ENCODE results near the gene RIMOC1. TPM values are rescaled to one million over a fixed set of nuclear protein-coding genes. Genes with fewer than 3 reads are reported as not detected.
"Not testable (repeated sequence)": the region's sequence is repeated elsewhere in the genome, so short reads cannot be mapped to it uniquely, and the experiment has no call there.

RIMOC1 gene
- polyA plus RNA-seq, 1 donor from 2014 or later = 18.5 TPM

DNA sequence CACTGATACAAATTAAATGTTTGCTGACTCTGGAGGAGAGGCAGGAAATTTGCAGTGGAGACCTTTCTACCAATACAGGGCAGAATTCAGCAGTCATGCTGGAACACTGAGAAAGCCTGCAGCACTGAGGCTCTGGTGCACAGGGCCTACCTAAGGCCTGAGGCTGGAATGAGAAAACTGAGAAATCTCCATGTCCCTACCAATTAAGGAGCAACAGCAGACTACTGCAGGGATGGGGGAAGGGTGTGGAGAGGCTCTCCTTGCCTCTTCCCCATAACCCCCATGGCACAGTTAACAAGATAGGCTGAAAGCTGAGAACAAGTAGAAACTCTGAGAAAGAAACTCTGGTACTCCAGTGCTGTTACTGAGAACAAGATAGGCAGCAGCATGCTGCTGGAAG, 31.4 kb downstream of the RIMOC1 start:
- no peaks in the 10 kb centered on the region for H3K36me3 ChIP-seq (ENCODE audit: insufficient read depth, low read length)
- no peaks in the 10 kb centered on the region for H3F3A ChIP-seq (ENCODE audit: insufficient read depth, low read length, poor library complexity, severe bottlenecking)
- H3K27me3 ChIP-seq (ENCODE audit: insufficient read depth, low read depth, low read length) = no peaks in the 10 kb centered on the region
- H3K79me2 ChIP-seq (replicated peaks; ENCODE audit: insufficient read depth, low read length) = no peaks in the 10 kb centered on the region
- no peak overlapping the region for H3K9ac ChIP-seq (ENCODE audit: low read length)
- no peak overlapping the region for H3K4me3 ChIP-seq (ENCODE audit: low read length)
- H4K20me1 ChIP-seq (ENCODE audit: insufficient read depth) = no peaks in the 10 kb centered on the region
- H3K27ac ChIP-seq (ENCODE audit: low read length) = no peak overlapping the region
- no peak overlapping the region for H3K4me2 ChIP-seq (ENCODE audit: low read length)
- no peaks in the 10 kb centered on the region for H3K9me3 ChIP-seq (ENCODE audit: low read length)
- H3K9me2 ChIP-seq (ENCODE audit: insufficient read depth, low read length) = no peaks in the 10 kb centered on the region
- TF ChIP-seq, protein P1, sequence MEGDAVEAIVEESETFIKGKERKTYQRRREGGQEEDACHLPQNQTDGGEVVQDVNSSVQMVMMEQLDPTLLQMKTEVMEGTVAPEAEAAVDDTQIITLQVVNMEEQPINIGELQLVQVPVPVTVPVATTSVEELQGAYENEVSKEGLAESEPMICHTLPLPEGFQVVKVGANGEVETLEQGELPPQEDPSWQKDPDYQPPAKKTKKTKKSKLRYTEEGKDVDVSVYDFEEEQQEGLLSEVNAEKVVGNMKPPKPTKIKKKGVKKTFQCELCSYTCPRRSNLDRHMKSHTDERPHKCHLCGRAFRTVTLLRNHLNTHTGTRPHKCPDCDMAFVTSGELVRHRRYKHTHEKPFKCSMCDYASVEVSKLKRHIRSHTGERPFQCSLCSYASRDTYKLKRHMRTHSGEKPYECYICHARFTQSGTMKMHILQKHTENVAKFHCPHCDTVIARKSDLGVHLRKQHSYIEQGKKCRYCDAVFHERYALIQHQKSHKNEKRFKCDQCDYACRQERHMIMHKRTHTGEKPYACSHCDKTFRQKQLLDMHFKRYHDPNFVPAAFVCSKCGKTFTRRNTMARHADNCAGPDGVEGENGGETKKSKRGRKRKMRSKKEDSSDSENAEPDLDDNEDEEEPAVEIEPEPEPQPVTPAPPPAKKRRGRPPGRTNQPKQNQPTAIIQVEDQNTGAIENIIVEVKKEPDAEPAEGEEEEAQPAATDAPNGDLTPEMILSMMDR (IDR thresholded peaks at IDR 0.05; ENCODE audit: poor library complexity, severe bottlenecking) = no peak
- TF ChIP-seq SMC3 (conservative IDR thresholded peaks at IDR 0.05; ENCODE audit: poor library complexity) = no peak
- no peak overlapping the region for H2AFZ ChIP-seq (ENCODE audit: low read depth, low read length)

DNA sequence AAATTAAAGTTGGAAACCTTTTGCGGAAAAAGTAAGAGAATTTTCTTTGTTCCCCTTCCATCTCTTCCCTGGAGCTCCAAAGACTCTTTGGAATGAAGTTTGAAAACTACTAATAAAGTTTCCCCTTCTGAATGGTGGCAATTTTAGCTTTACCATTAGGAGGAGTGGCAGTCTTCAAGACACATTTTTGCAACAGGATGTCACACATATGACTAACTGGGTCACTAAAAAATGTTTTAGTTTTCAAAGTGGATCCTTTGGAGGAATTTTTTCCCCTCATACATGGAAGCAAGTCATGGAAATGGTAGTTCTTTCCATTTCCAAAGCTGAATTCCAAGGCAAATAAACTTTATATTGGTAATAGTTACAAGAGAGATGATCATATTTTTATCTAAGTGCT, 36.5 kb downstream of the RIMOC1 start:
- no peaks in the 10 kb centered on the region for H3K9me3 ChIP-seq (ENCODE audit: low read length)
- TF ChIP-seq EZH2 (IDR thresholded peaks at IDR 0.05; ENCODE audit: borderline replicate concordance, insufficient read depth, low read length, poor library complexity, severe bottlenecking) (no peak), TAF1 (IDR thresholded peaks at IDR 0.05; ENCODE audit: low read depth) (no peak), MXI1 (conservative IDR thresholded peaks at IDR 0.05; ENCODE audit: poor library complexity, severe bottlenecking) (no peak), RAD21 (conservative IDR thresholded peaks at IDR 0.05) (no peak)
- H3K4me3 ChIP-seq (ENCODE audit: low read length) = no peak overlapping the region
- H2AFZ ChIP-seq (ENCODE audit: low read depth, low read length) = no peak overlapping the region
- H4K20me1 ChIP-seq (ENCODE audit: insufficient read depth) = no peaks in the 10 kb centered on the region
- no peak overlapping the region for H3K9ac ChIP-seq (ENCODE audit: low read length)
- no peak overlapping the region for H3K4me2 ChIP-seq (ENCODE audit: low read length)
- H3K9me2 ChIP-seq (ENCODE audit: insufficient read depth, low read length) = no peaks in the 10 kb centered on the region
- H3K79me2 ChIP-seq (replicated peaks; ENCODE audit: insufficient read depth, low read length) = no peaks in the 10 kb centered on the region
- no peaks in the 10 kb centered on the region for H3F3A ChIP-seq (ENCODE audit: insufficient read depth, low read length, poor library complexity, severe bottlenecking)
- H3K36me3 ChIP-seq (ENCODE audit: insufficient read depth, low read length) = no peaks in the 10 kb centered on the region
- H3K27me3 ChIP-seq (ENCODE audit: insufficient read depth, low read depth, low read length) = no peaks in the 10 kb centered on the region
- no peak overlapping the region for H3K27ac ChIP-seq (ENCODE audit: low read length)

DNA sequence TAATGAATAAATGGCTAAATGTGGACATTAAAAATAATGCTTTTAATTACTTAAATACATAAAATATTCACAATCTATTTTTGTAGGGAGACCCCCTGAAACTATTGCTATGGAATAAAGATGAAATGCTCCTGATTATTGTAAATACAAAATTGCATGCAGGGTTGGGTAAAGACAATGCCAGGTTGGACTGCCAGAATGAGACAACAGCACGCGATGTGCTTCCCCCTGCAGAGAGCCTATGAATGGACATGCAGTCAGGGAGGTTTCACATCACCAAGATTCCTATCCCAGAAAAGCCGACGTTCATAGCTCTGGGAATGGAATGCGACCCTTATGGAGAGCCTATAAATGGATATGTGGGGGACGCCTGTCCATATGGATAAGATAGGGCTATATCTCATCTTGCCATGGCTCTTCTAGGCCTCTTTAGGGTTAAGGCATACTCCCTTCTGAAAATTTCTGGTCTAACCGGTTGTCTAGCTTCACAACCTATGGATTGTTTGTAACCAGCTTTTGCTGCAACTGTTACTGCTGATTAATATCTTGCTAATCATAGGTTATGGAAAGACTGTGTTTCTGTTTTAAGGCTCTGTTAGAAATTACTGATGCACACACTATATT, 41.3 kb downstream of the RIMOC1 start:
- H3F3A ChIP-seq (ENCODE audit: insufficient read depth, low read length, poor library complexity, severe bottlenecking); H3K9ac ChIP-seq (ENCODE audit: low read length); H3K9me2 ChIP-seq (ENCODE audit: insufficient read depth, low read length); H4K20me1 ChIP-seq (ENCODE audit: insufficient read depth); H3K79me2 ChIP-seq (replicated peaks; ENCODE audit: insufficient read depth, low read length); H2AFZ ChIP-seq (ENCODE audit: low read depth, low read length); H3K36me3 ChIP-seq (ENCODE audit: insufficient read depth, low read length); H3K4me3 ChIP-seq (ENCODE audit: low read length); H3K4me2 ChIP-seq (ENCODE audit: low read length); H3K27ac ChIP-seq (ENCODE audit: low read length); H3K9me3 ChIP-seq (ENCODE audit: low read length); H3K27me3 ChIP-seq (ENCODE audit: insufficient read depth, low read depth, low read length): not testable (repeated sequence)

DNA sequence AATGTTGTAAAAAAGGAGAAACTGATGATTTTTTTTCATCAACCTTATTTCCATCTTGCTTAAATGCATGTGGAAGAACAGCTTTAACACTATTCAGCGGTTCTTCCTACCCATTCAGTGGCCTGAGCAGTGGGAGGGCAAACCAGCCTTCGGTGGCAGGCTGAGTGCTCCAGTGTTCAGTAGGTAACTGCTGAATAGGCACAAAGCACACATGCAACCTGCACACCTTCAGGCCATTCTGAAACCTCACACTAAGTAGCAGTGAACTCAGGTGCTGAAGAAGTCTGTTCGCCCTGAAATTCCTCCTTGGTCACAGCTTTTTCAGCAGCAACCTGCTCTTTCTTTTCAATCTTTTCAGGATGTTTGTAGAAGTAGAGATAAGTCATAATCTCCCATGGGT, 47.1 kb downstream of the RIMOC1 start:
- Histone ChIP-seq H3K9me3 (ENCODE audit: low read length) (no peaks in the 10 kb centered on the region), H4K20me1 (ENCODE audit: insufficient read depth) (no peaks in the 10 kb centered on the region), H3K27ac (ENCODE audit: low read length) (no peak overlapping the region), H3K27me3 (ENCODE audit: insufficient read depth, low read depth, low read length) (no peaks in the 10 kb centered on the region), H3K9me2 (ENCODE audit: insufficient read depth, low read length) (no peaks in the 10 kb centered on the region), H2AFZ (ENCODE audit: low read depth, low read length) (no peak overlapping the region), H3K4me2 (ENCODE audit: low read length) (no peak overlapping the region), H3F3A (ENCODE audit: insufficient read depth, low read length, poor library complexity, severe bottlenecking) (no peaks in the 10 kb centered on the region), H3K36me3 (ENCODE audit: insufficient read depth, low read length) (no peaks in the 10 kb centered on the region), H3K4me3 (ENCODE audit: low read length) (no peak overlapping the region), H3K9ac (ENCODE audit: low read length) (no peak overlapping the region), H3K79me2 (replicated peaks; ENCODE audit: insufficient read depth, low read length) (no peaks in the 10 kb centered on the region)
- TF ChIP-seq EP300 (conservative IDR thresholded peaks at IDR 0.05; ENCODE audit: poor library complexity, severe bottlenecking) = no peak
- no peak for TF ChIP-seq MXI1 (conservative IDR thresholded peaks at IDR 0.05; ENCODE audit: poor library complexity, severe bottlenecking)
- TF ChIP-seq EZH2 (IDR thresholded peaks at IDR 0.05; ENCODE audit: borderline replicate concordance, insufficient read depth, low read length, poor library complexity, severe bottlenecking) = no peak
- no peak for TF ChIP-seq RAD21 (conservative IDR thresholded peaks at IDR 0.05)
- TF ChIP-seq POLR2AphosphoS5 (IDR thresholded peaks at IDR 0.05) = no peak
- TF ChIP-seq, protein P2, sequence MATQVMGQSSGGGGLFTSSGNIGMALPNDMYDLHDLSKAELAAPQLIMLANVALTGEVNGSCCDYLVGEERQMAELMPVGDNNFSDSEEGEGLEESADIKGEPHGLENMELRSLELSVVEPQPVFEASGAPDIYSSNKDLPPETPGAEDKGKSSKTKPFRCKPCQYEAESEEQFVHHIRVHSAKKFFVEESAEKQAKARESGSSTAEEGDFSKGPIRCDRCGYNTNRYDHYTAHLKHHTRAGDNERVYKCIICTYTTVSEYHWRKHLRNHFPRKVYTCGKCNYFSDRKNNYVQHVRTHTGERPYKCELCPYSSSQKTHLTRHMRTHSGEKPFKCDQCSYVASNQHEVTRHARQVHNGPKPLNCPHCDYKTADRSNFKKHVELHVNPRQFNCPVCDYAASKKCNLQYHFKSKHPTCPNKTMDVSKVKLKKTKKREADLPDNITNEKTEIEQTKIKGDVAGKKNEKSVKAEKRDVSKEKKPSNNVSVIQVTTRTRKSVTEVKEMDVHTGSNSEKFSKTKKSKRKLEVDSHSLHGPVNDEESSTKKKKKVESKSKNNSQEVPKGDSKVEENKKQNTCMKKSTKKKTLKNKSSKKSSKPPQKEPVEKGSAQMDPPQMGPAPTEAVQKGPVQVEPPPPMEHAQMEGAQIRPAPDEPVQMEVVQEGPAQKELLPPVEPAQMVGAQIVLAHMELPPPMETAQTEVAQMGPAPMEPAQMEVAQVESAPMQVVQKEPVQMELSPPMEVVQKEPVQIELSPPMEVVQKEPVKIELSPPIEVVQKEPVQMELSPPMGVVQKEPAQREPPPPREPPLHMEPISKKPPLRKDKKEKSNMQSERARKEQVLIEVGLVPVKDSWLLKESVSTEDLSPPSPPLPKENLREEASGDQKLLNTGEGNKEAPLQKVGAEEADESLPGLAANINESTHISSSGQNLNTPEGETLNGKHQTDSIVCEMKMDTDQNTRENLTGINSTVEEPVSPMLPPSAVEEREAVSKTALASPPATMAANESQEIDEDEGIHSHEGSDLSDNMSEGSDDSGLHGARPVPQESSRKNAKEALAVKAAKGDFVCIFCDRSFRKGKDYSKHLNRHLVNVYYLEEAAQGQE (IDR thresholded peaks at IDR 0.05; ENCODE audit: borderline replicate concordance) = no peak
- TF ChIP-seq, protein P1 (IDR thresholded peaks at IDR 0.05; ENCODE audit: poor library complexity, severe bottlenecking) = no peak
- TF ChIP-seq TAF1 (IDR thresholded peaks at IDR 0.05; ENCODE audit: low read depth) = no peak
- TF ChIP-seq SMC3 (conservative IDR thresholded peaks at IDR 0.05; ENCODE audit: poor library complexity) = no peak

Measured in neural cell (in vitro differentiated cells).